Right lung (tissue), 10 donors: Measurements from ENCODE around the gene MCRIP1. TPM values are rescaled to one million over a fixed set of nuclear protein-coding genes. Genes with fewer than 3 reads are reported as not detected.

Experiments
- DNase-seq, 2 donors: peaks; one replicate each; pipeline ENCODE4 v3.0.0-alpha.2; 2013
- long read RNA-seq, 8 donors: transcript quantifications; one replicate each; lab custom pipeline, GENCODE V29; 2026
- polyA plus RNA-seq, 5 donors: library from polyadenylated mRNA; unstranded; fragments of 120-200 nt; gene quantifications; one replicate each; pipeline versions ENCODE4 v1.2.1 to v1.2.3, GENCODE V29; 2013; ENCODE audit warnings: inconsistent platforms in 1 of 5, low replicate concordance in 1 of 5; ENCODE audit not compliant: insufficient read length in 5 of 5, insufficient read depth in 1 of 5

Gene MCRIP1, protein sequence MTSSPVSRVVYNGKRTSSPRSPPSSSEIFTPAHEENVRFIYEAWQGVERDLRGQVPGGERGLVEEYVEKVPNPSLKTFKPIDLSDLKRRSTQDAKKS
- 100 to 1,000 TPM in 1 of 5 donors, 10 to 100 TPM in 4; 53.6 to 144 (median 89.4) TPM for polyA plus RNA-seq
- long read RNA-seq, donor 1, transcript MCRIP1-201 (5 exons, 1,209 nt), result major isoform, 48 of 91 reads
- long read RNA-seq, donor 1, transcript MCRIP1-210 (4 exons, 577 nt), result minor isoform, 6 of 91 reads
- long read RNA-seq, donor 1, transcript MCRIP1-203 (6 exons, 925 nt), result minor isoform, 14 of 91 reads
- long read RNA-seq, donor 1, transcript MCRIP1-207 (4 exons, 2,775 nt), result minor isoform, 5 of 91 reads
- long read RNA-seq, donor 1, partial matches to known transcripts, result 13 of 91 reads
- long read RNA-seq, donor 1, other reads (novel, unspliced or antisense), result 0 of 91 reads
- long read RNA-seq, donor 2, transcript MCRIP1-203 (6 exons, 925 nt), result minor isoform, 7 of 53 reads
- long read RNA-seq, donor 2, transcript MCRIP1-201 (5 exons, 1,209 nt), result major isoform, 37 of 53 reads
- long read RNA-seq, donor 2, partial matches to known transcripts, result 0 of 53 reads
- long read RNA-seq, donor 2, other reads (novel, unspliced or antisense), result 0 of 53 reads
- long read RNA-seq, donor 3, transcript MCRIP1-211 (3 exons, 751 nt), result minor isoform, 5 of 73 reads
- long read RNA-seq, donor 3, transcript MCRIP1-201 (5 exons, 1,209 nt), result major isoform, 40 of 73 reads
- long read RNA-seq, donor 3, transcript MCRIP1-203 (6 exons, 925 nt), result minor isoform, 11 of 73 reads
- long read RNA-seq, donor 3, partial matches to known transcripts, result 6 of 73 reads
- long read RNA-seq, donor 3, other reads (novel, unspliced or antisense), result 0 of 73 reads
- long read RNA-seq, donor 4, transcript MCRIP1-203 (6 exons, 925 nt), result minor isoform, 5 of 35 reads
- long read RNA-seq, donor 4, transcript MCRIP1-201 (5 exons, 1,209 nt), result major isoform, 14 of 35 reads
- long read RNA-seq, donor 4, transcript MCRIP1-211 (3 exons, 751 nt), result minor isoform, 5 of 35 reads
- long read RNA-seq, donor 4, partial matches to known transcripts, result 0 of 35 reads
- long read RNA-seq, donor 4, other reads (novel, unspliced or antisense), result 0 of 35 reads
- long read RNA-seq, donor 5, transcript MCRIP1-207 (4 exons, 2,775 nt), result minor isoform, 7 of 90 reads
- long read RNA-seq, donor 5, transcript MCRIP1-203 (6 exons, 925 nt), result minor isoform, 15 of 90 reads
- long read RNA-seq, donor 5, transcript MCRIP1-210 (4 exons, 577 nt), result minor isoform, 7 of 90 reads
- long read RNA-seq, donor 5, transcript MCRIP1-201 (5 exons, 1,209 nt), result major isoform, 48 of 90 reads
- long read RNA-seq, donor 5, partial matches to known transcripts, result 7 of 90 reads
- long read RNA-seq, donor 5, other reads (novel, unspliced or antisense), result 0 of 90 reads
- long read RNA-seq, donor 6, transcript MCRIP1-201 (5 exons, 1,209 nt), result major isoform, 50 of 86 reads
- long read RNA-seq, donor 6, transcript MCRIP1-203 (6 exons, 925 nt), result minor isoform, 12 of 86 reads
- long read RNA-seq, donor 6, transcript MCRIP1-207 (4 exons, 2,775 nt), result minor isoform, 13 of 86 reads
- long read RNA-seq, donor 6, transcript MCRIP1-210 (4 exons, 577 nt), result minor isoform, 5 of 86 reads
- long read RNA-seq, donor 6, partial matches to known transcripts, result 0 of 86 reads
- long read RNA-seq, donor 6, other reads (novel, unspliced or antisense), result 0 of 86 reads
- long read RNA-seq, donor 7, transcript MCRIP1-203 (6 exons, 925 nt), result minor isoform, 11 of 73 reads
- long read RNA-seq, donor 7, transcript MCRIP1-201 (5 exons, 1,209 nt), result major isoform, 43 of 73 reads
- long read RNA-seq, donor 7, partial matches to known transcripts, result 8 of 73 reads
- long read RNA-seq, donor 7, other reads (novel, unspliced or antisense), result 0 of 73 reads
- long read RNA-seq, donor 8, transcript MCRIP1-201 (5 exons, 1,209 nt), result major isoform, 22 of 32 reads
- long read RNA-seq, donor 8, partial matches to known transcripts, result 0 of 32 reads
- long read RNA-seq, donor 8, other reads (novel, unspliced or antisense), result 0 of 32 reads

DNA sequence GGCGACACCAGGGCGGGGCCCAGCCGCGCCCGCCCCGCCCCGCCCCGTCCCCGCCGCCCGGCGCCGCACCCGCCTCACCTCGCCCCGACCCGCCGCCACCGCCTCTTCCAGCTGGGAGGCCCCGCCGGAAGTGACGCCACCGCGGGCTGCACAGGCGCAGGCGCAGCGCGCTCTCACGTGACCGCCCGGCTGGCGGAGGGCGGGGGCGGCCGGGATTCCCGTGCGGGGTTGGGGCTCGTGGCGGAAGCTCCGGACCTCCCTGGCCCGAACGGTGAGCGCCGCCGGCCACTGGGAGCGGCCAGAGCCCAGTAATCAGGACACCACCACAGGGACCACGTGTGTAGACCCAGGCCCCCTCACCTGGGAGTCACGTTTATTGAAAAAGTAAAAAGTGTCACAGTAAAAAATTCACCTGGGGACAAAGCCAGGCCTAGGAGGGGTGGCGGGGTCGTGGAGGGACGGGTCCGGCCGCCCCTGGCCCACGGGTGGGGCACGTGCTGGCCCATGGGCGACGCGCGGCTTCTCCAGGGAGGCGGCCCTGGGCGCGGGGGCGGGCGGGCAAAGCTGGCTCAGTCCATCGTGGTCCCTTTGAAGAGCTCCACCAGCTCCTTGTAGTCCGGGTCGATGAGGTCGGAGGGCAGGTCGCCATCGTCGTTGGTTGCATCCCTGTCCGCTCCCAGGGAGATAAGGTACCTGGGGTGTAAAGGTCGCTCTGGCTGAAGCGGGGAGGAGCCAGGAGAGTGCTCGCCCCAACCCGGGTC, at the start of gene MCRIP1:
Gene MCRIP1, minus strand, starts transcription at position 132 of the 761 bp plus-strand sequence. CDS start 8,785 bp downstream, outside the sequence.
- peak; percentile 92 for DNase-seq

DNA sequence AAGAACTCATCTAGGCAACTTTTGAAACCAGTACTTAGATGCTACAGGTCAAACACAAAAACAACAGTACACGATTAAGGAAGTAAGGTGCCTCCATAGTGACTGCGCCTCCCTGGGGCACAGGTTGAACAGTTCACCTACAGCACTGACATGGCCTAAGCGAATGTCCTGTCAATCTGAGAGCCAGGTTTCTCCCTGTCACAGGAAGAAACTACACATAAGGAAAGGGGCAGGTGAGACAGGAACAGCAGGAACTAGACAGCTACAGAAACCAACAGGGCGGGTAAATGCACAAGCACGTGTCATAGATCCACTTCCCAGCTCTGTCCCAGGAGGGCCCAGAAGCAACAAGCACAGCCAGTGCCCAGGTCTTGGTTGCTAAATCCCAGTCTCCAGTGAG, 46.0 kb upstream of the MCRIP1 start:
- no peak for DNase-seq

DNA sequence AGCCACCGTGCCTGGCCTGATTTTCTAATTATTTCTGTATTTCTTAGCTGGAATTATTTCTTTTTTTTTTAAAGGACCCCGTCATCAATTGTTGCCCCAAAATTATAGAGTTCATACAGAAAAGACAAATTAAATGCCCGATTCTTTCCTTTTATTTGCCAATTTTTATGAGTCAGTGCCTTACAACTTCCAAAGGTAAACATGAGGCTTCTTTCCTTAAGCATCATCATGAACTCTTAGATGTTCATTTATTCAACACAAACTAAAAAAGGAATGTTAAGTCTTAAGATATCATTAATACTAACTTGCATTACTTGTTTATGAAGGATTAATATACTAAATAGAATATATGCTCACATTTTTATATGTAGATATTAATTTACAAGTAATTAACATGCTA, 45.2 kb upstream of the MCRIP1 start:
- DNase-seq, result no peak

DNA sequence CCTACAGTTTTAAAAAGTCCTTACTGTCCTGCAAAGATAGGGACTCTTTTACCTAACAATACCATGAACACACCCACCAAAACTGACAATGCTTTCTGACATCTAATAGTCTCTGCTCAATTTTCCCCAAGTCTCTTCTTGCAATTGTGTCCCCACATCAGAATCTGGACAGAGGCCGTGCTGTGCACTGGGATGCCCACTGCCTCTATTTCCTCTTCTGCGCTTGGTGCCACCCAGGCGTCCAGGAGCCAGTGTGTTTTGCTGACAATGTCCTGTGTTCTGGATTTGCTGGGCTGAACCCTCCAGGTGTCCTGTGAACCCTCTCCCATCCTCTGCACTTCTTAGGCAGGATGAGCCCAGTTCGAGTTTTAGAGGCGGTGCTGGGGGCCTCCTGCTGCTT, 44.5 kb upstream of the MCRIP1 start:
- DNase-seq, result no peak

DNA sequence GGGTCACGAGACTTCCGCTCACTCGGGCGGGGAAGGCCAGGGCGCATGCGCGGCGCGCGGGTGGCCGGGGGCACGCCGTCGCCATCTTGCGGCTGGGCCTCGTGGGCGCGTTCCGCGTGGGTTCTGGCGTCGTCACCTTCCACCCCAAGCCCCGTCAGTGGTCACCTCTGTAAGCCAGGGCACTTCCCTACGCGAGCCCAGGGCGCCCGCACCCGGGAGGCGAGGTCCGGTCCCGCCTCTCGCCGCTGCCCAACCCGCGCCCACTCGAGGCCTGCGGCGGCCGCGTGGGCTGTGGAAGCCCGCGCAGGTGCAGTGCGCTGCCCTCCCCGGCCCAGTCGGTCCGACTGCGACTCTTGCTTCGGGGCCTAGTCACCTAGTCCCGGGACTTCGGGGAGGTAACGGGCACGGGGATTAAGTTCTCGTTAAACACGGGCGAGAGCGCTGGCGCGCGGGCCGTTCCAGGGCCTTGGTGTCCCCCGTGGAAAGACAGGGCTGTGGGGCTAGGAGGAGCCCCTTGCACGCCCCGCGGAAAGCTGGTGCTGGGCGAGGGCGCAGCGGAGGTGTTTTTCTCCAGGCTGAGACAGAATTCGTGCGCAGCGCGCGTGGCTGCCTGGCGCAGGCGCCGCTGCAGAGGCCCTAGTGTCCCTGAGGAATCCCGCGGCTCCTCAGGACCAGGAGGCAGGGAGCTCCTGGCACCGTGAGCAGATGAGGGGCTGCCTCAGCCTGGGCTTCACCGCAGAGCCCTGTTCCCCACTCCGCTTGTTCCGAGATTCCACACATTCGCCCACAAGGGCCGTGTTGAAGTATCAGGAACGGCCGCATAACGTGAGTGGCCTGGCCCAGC, 38.5 kb upstream of the MCRIP1 start:
- DNase-seq, result peak; percentile 88 to 92

DNA sequence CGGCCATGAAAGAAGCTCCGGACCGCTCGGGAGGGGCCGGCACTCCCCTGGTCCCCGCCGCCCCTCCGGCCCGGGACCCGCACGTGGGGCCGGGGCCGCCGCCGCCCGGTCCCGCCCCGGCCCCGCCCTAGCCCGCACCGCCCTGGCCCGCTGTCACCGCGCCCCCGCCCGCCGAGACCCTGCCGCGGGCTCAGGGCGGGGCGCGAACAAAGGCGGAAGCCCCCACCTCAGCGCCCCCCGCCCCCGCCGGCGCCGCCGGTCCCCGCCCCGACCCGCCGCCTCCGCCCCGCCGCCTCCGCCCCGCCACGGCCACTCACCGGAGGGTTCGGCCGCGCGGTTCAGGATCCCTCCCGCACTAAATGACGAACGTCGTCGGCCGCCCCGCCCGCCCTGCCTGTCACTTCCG, 37.9 kb upstream of the MCRIP1 start, which contains the start of gene ARHGDIA:
Gene ARHGDIA, minus strand, starts transcription at position 357 of the 406 bp plus-strand sequence. CDS start 1,407 bp downstream, outside the sequence.
- no peak for DNase-seq

DNA sequence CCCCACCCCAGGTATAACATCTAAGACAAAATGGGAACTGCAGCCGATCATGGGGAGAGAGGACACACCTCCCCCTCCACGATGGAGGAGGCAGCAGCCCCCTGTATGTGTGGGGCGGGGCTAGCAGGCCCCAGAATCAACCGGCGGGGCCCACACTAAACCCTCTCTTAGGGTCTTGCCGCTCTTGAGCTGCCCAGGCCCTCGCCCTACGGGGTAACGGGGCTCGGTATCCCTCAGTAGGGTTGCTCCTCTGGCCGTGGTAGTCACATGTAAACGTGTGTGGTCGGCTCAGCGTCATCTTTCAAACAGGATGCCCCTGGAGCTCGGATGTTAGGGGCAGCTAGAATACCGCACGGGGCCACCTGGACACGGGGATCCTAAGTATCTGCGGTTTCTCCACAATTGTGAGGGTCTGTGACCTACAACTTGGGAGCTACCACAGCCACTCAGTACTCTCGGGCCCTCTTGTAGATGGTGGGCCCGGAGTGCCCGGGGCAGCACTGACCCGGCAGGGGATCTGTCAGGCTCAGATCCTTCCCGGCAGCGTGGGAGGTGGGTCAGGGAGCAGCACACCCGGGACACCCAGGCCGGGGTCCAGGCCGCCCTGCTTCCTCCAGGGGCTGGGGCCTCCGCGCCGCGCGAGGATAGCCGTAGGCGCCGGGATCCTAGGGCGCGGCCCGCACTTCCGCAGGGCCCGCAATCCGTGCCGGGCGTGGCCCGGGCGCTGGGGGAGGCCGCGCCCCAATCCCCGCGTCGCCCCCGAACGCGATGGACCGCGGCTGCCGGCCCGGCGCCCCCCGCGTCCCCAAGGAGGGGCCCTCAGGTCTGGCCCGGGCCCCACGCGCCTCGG, 37.3 kb upstream of the MCRIP1 start:
- peak in 1 of 2 donors; percentile 18 for DNase-seq

DNA sequence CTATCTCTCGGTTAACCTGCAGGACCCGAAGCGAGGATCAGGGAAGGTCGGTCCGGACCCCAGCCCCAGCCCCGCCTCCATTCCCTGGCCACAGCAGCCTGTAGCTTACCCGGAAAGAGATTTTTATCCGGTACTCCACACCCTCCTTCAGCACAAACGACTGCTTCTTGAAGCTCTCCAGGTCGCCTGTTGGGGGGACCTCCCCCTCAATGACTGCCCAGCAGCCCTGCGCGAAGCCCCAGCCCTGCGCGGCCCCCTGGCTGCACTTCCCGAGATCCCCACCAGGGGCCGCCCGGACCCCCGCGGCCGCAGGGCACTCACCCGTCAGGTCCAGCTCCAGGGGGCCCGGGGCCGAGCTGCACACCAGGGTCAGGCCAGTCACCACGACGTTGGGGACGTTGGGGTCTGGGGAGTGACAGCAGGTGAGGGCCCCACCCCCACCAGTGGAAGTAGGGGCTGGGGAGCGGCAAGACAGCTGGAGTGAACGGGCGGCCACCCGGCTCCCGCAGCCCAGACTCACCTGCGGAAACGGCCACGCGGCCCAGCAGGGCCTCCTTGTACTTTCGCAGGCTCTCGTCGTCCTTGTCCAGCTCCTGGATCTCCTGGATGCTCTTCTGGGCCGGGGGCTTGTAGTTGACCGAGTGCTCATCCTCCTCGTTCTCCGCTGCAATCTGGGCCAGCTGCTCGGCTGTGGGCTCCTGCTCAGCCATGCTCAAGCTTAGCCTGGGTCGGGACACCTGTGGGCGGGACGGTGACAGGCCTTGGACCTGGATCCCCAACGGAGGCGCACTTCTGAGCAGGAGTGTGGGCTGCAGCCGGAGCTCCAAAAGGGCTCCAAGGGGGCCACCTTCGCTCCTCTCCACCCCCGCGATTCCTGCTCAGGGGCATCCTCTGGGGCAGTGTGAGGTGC, 36.4 kb upstream of the MCRIP1 start:
- DNase-seq, result peak in 1 of 2 donors; percentile 38

DNA sequence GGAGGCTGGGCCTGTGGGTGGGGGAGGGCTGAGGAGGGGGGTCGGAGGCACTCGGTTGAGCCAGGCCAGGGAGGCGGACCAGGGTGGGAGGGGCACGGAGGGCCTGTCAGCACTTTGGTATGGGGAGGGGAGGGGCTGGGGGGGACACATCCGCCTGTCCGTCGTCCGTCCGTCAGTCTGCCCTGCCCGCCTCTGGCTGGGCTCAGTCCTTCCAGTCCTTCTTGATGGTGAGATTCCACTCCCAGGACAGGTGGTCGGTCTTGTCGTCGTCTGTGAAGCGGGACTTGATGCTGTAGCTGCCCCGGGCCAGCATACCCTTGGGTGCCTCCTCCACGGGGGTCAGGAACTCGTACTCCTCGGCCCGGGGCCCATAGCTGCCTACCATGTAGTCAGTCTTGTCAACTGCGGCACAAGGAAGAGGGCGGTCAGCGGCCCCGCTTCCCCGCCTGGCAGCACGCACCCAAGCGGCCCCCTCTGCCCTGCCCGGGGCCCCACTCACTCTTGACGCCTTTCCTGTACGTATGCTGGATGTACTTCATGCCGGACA, 35.7 kb upstream of the MCRIP1 start:
- DNase-seq, result no peak

DNA sequence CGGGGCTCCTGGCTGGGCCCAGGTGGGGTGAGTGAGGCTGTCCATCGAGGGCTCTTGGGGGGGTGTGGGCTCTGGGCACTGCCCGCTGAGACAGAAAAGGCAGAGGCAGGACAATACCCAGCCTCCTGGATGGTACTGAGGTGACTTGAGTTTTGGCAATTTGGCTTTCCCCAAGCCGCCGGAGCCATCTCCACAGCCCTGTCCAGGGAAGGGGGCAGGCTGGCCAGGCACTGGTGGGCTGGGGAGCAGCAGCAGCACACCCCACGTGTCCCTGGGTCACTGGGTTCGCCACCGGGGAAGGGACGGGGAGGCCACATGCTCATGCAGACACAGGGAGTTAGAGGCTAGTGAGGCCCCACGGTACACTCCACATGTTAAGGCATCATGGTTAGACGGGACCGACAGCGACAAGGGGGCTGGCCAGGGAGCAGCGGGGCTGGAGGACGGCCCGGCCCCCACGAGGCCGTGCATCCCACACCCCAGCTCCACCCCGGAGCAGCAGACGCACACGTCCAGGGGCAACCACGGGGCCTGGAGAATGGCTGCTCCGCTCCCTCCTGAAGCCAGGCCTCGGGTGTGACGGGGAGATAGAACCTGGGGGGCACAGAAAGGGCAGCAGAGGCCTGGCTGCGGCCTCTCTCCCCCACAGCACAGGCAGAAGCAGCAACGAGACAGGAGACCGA, 35.0 kb upstream of the MCRIP1 start:
- DNase-seq, result no peak

DNA sequence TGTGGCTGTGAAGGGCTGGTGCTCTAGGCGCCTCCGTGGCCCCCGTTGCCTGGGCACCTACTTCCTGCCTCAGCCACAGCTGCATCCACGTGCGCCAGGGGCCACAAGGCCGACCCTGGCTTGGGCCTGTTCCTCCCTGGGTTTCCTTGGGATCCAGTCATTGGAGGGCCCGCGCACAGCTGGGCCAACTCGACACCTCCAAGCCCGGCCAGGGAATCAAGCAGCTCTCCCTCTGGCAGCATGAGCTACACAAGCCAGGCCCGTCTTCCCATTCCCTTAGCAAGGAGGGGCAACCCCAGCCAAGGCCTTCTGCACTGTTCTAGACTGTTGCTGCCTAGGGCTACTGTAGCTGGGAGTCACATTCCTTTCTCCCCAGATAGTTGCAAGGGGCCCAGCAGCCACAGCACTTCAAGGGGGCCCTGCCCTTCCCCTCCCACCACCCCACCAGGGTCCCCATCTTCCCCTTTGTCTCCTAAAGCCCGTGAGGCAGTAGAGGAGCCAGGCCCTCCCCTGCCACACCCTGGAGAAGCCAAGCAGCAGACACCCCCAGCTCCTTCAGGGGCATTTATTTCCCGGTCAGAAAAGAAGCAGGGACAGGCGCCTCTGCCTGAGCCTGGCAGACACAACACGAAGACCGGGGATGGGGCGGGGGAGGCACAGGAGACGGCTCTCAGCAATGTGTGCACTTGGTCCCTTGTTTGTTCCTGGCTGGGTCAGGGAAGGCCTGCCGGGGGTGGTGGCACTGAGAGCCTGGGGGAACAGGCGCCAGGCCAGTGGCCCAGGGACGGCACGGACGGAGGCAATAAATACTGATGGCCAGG, 34.3 kb upstream of the MCRIP1 start:
- no peak for DNase-seq

DNA sequence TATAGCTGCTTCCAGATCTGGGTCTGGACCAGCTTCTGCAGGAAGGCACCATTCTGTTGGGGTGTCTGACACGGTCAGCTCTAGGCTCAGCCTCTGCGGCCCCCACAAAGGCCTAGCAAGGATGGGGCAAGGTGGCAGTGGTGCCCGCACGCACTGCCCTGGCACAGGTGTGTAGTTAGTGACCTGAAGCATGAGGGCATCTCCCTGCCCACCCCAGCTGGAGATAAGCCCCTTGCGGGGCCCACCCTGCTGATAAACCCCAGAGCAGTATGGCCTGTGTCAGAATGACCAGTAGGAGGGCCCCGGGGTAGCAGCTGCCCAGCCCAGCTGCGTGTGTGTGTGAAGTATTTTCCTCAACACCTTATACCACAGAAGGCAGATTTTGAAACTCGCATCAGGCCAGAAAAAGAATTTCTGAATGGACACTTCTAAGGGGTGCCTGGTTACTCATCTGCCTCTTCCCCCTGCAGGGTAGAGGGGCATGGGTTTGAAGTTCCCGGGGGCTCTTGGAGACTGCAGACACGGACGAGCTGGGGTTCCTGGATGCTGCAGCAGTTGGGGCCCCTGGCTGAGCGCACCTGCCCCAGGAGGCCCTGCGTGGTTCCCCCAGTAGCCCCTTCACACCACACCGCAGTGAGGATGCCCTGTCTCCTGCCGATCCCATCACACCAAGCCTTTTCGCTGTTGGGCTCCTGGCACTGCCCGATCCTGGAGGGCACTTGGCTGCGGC, 33.5 kb upstream of the MCRIP1 start:
- no peak for DNase-seq

DNA sequence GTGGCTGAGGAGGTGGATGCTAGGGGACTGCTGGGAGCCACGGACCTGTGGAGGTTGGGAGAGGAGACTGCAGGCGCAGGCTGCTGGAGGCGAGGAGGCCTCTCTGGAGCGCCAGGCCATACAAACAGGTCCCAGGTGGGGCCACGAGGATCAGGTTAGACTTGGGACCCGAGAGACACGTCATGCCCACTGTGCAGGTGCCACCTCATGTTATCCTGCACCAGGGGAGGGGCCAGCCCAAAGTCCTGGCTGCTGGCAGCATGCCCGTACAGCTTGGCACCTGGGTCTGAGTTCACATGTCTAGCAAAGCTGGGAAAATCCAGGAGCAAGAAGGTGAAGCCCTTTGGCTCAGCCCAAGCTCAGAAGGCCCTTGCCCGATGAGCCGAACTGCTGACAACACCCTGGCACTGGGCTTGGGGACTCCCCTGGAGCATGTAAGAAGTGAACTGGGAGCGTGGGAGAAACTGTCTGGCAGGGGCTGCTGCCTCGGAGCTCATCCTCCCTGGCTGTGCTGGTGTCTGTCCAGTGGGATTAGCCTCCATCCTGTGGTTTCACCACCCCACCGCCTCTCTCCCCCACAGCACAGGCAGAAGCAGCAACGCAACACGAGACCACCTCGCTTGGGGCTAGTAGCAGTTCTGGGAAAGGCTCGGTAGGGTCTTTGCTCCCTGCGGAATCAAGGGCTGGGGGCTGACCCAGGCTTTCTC, 32.8 kb upstream of the MCRIP1 start:
- DNase-seq, result no peak
